Endothelial cell of umbilical vein (primary cell): ENCODE measurements around the gene CIBAR2. TPM values are rescaled to one million over a fixed set of nuclear protein-coding genes. Genes with fewer than 3 reads are reported as not detected.

ENCODE experiments used
- BruUV-seq: library from RNA; stranded (reverse); fragments of 400-500 nt; replicated peaks from 2 replicates; lab custom pipeline; 2021; lab: Mats Ljungman, UMichigan
- CTCF ChIA-PET: fragments of 300-600, 350-600 bp; sonication (Branson Sonifier 250); formaldehyde crosslinking; loops from one replicate; lab custom pipeline; 2021; ENCODE audit warnings: antibody characterized with exemption, inconsistent platforms; lab: Charles Lee
- POLR2A ChIA-PET: fragments of 300-600, 350-600 bp; sonication (Branson Sonifier 250); formaldehyde crosslinking; loops from one replicate; lab custom pipeline; 2021; ENCODE audit warnings: antibody characterized with exemption, inconsistent platforms; lab: Charles Lee
- DNase-seq: peaks from one replicate; pipeline ENCODE4 v3.0.0-alpha.2; 2011; ENCODE audit warnings: low read depth, low spot score
- FAIRE-seq: peaks from 2 replicates; lab custom pipeline; 2011; peaks lifted over from hg19 to GRCh38; lab: Jason Lieb, UNC
- H2AFZ ChIP-seq: 2 replicates; pipeline ENCODE4 v1.6.0; 2012; ENCODE audit warnings: low read depth, low read length, control low read depth, inconsistent platforms
- H3K27ac ChIP-seq: 2 replicates; pipeline ENCODE4 v1.5.1; 2011; ENCODE audit warnings: low read depth, mild to moderate bottlenecking, control low read depth, low read length, moderate library complexity; ENCODE audit not compliant: insufficient read depth
- H3K27me3 ChIP-seq, 2 experiments: 2 replicates each; pipeline versions ENCODE4 v1.6.0 to v1.6.1; 2011; ENCODE audit warnings: low read length in 2 of 2, mixed read lengths in 1 of 2; ENCODE audit not compliant: control insufficient read depth in 2 of 2, insufficient read depth in 2 of 2
- H3K36me3 ChIP-seq, 2 experiments: 2 replicates in 1 of 2; 3 replicates in 1 of 2; pipeline ENCODE4 v1.5.1; 2011; ENCODE audit warnings: low read length in 2 of 2, mild to moderate bottlenecking in 1 of 2, moderate library complexity in 1 of 2; ENCODE audit not compliant: control insufficient read depth in 2 of 2, insufficient read depth in 2 of 2; ENCODE audit errors: extremely low read depth in 1 of 2
- H3K4me1 ChIP-seq: 3 replicates; pipeline ENCODE4 v1.5.1; 2011; ENCODE audit warnings: mild to moderate bottlenecking, low read length; ENCODE audit not compliant: control insufficient read depth, insufficient read depth; ENCODE audit errors: extremely low read depth
- H3K4me2 ChIP-seq: 2 replicates; pipeline ENCODE4 v1.6.1; 2011; ENCODE audit warnings: low read length, control low read depth, mixed read lengths; ENCODE audit not compliant: insufficient read depth
- H3K4me3 ChIP-seq, 3 experiments: fragments of 200-600 bp in 1 of 3; sonication (generic), shearing (Covaris generic) in 1 of 3; replicated peaks in 1 of 3; 2 replicates each; pipeline ENCODE4 v1.5.1; 2011 to 2016; ENCODE audit warnings: control low read depth in 3 of 3, low read length in 3 of 3, mild to moderate bottlenecking in 2 of 3, inconsistent platforms in 1 of 3, low read depth in 1 of 3, moderate library complexity in 1 of 3; ENCODE audit not compliant: insufficient read depth in 1 of 3
- H3K79me2 ChIP-seq: 2 replicates; pipeline ENCODE4 v1.6.0; 2012; ENCODE audit warnings: low read length, inconsistent platforms; ENCODE audit not compliant: control insufficient read depth, insufficient read depth
- H3K9ac ChIP-seq: replicated peaks from 2 replicates; pipeline ENCODE3; 2011; ENCODE audit warnings: low read length, control low read depth; ENCODE audit not compliant: insufficient read depth; ENCODE audit errors: extremely low read depth
- H3K9me1 ChIP-seq: replicated peaks from 3 replicates; pipeline ENCODE4 v1.6.0; 2011; ENCODE audit warnings: mild to moderate bottlenecking, low read length; ENCODE audit not compliant: control insufficient read depth, insufficient read depth; ENCODE audit errors: extremely low read depth
- H3K9me3 ChIP-seq: replicated peaks from 2 replicates; pipeline ENCODE4 v1.5.1; 2012; ENCODE audit warnings: low read length, inconsistent platforms; ENCODE audit not compliant: control insufficient read depth, insufficient read depth
- H4K20me1 ChIP-seq: replicated peaks from 2 replicates; pipeline ENCODE3; 2011; ENCODE audit warnings: mild to moderate bottlenecking, low read length; ENCODE audit not compliant: control insufficient read depth, insufficient read depth; ENCODE audit errors: extremely low read depth
- EZH2 ChIP-seq: IDR thresholded peaks from 2 replicates; pipeline ENCODE4 v1.6.1; 2012; ENCODE audit warnings: borderline replicate concordance, low read depth, mild to moderate bottlenecking, moderate library complexity, low read length, inconsistent platforms; ENCODE audit not compliant: severe bottlenecking
- FOS ChIP-seq: IDR thresholded peaks from 2 replicates; pipeline ENCODE4 v1.6.1; 2011; ENCODE audit warnings: mild to moderate bottlenecking, low read length, moderate library complexity, borderline replicate concordance; ENCODE audit not compliant: insufficient read depth
- GATA2 ChIP-seq: IDR thresholded peaks from 2 replicates; pipeline ENCODE4 v1.7.0; 2011; ENCODE audit warnings: low read depth, mild to moderate bottlenecking, moderate library complexity, mixed read lengths, low read length; ENCODE audit not compliant: insufficient read length, insufficient read depth
- JUN ChIP-seq: IDR thresholded peaks from 2 replicates; pipeline ENCODE4 v1.6.1; 2011; ENCODE audit warnings: borderline replicate concordance, low read depth; ENCODE audit not compliant: insufficient read length, insufficient read depth
- MYC ChIP-seq: IDR thresholded peaks from one replicate; pipeline ENCODE4 v1.6.1; 2011; ENCODE audit warnings: mild to moderate bottlenecking, low read depth, low read length
- POLR2A ChIP-seq: IDR thresholded peaks from 2 replicates; pipeline ENCODE4 v1.6.1; 2012; ENCODE audit warnings: low read depth, mild to moderate bottlenecking, control low read depth, low read length
- POLR2AphosphoS5 ChIP-seq: IDR thresholded peaks from 2 replicates; pipeline ENCODE4 v1.6.1; 2012; ENCODE audit warnings: low read depth, mild to moderate bottlenecking, control low read depth, low read length, moderate library complexity; ENCODE audit not compliant: insufficient read depth
- dilution Hi-C: fragments of 300-500 bp; cut with MboI; formaldehyde crosslinking; loops from one replicate; pipeline ENCODE4 v1.15.0; 2019; ENCODE audit warnings: low sequenced_read_pairs; ENCODE audit not compliant: extremely low pct_ligation_motif_present
- intact Hi-C: fragments of 100-400 bp; cut with micrococcal nuclease; formaldehyde crosslinking; loops from one replicate; pipeline ENCODE4 v1.10.0; 2022
- polyA plus RNA-seq, 4 experiments: library from polyadenylated mRNA; depleted of rRNA in 3 of 4; stranded (reverse) in 3 of 4; unstranded in 1 of 4; fragments of >200 nt; gene quantifications; 2 replicates each; pipeline versions ENCODE4 v1.2.1 to v1.2.3, GENCODE V29; 2011 to 2012; ENCODE audit warnings: missing spikeins in 1 of 4
- total RNA-seq: library from RNA; stranded (reverse); gene quantifications from 2 replicates; pipeline ENCODE4 v1.2.3, GENCODE V29; 2021
- TF ChIP-seq, protein P1 (sequence below): IDR thresholded peaks from 2 replicates; pipeline ENCODE4 v1.6.1; 2011; ENCODE audit not compliant: insufficient read depth, insufficient read length
- TF ChIP-seq, protein P2 (sequence below), 2 donors: IDR thresholded peaks; 1 replicate in 1 of 2; 2 replicates in 1 of 2; pipeline ENCODE4 v1.5.1; 2011; ENCODE audit warnings: low read length in 2 of 2, mild to moderate bottlenecking in 2 of 2, moderate library complexity in 2 of 2, control low read depth in 1 of 2, inconsistent platforms in 1 of 2, low read depth in 1 of 2; ENCODE audit not compliant: insufficient read depth in 1 of 2; ENCODE audit errors: extremely low read depth in 1 of 2

Gene CIBAR2
- total and polyA plus RNA-seq, 2 donors (not counting 3 experiments of a cell fraction or from before 2014, with no cell fraction given): 0.07 TPM; not detected in 1

DNA sequence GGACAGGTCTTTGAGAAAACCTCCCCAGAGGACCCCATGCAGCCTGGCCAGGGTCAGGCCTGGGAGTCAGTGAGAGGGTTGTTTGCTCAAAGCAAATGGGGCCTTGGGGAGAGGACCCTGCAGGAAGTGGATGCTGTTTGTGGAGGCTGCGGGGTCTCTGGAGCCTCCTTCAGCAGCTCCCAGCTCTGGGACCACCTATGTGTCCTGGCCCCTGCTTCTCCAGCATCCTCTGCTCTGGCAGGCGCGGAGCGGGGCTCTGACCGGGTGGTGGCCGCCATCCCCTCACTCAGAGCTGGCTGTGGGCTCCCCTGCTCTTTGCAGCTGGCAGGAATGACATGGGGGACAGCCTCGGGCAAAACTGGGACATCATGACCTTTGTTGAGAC lies 29.8 kb upstream of the CIBAR2 start:
- no peak overlapping the region for H2AFZ ChIP-seq
- H3K36me3 ChIP-seq: no peaks in the 10 kb centered on the region
- intact Hi-C loops (no loop called here), dilution Hi-C loops (no loop called here)
- no peak overlapping the region for H3K27ac ChIP-seq
- H3K9ac ChIP-seq: no peak overlapping the region
- FAIRE-seq (no peak), DNase-seq (no peak)
- H3K9me1 ChIP-seq: no peaks in the 10 kb centered on the region
- no peaks in the 10 kb centered on the region for H3K9me3 ChIP-seq
- H3K4me2 ChIP-seq: no peak overlapping the region
- no peaks in the 10 kb centered on the region for H4K20me1 ChIP-seq
- no peaks in the 10 kb centered on the region for H3K27me3 ChIP-seq
- TF ChIP-seq JUN: no peak
- TF ChIP-seq GATA2: no peak
- no peak for TF ChIP-seq EZH2
- TF ChIP-seq MYC: no peak
- TF ChIP-seq FOS: no peak
- no peak for TF ChIP-seq POLR2A
- TF ChIP-seq, protein P1, sequence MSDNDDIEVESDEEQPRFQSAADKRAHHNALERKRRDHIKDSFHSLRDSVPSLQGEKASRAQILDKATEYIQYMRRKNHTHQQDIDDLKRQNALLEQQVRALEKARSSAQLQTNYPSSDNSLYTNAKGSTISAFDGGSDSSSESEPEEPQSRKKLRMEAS: no peak
- TF ChIP-seq POLR2AphosphoS5: no peak
- TF ChIP-seq, protein P2, sequence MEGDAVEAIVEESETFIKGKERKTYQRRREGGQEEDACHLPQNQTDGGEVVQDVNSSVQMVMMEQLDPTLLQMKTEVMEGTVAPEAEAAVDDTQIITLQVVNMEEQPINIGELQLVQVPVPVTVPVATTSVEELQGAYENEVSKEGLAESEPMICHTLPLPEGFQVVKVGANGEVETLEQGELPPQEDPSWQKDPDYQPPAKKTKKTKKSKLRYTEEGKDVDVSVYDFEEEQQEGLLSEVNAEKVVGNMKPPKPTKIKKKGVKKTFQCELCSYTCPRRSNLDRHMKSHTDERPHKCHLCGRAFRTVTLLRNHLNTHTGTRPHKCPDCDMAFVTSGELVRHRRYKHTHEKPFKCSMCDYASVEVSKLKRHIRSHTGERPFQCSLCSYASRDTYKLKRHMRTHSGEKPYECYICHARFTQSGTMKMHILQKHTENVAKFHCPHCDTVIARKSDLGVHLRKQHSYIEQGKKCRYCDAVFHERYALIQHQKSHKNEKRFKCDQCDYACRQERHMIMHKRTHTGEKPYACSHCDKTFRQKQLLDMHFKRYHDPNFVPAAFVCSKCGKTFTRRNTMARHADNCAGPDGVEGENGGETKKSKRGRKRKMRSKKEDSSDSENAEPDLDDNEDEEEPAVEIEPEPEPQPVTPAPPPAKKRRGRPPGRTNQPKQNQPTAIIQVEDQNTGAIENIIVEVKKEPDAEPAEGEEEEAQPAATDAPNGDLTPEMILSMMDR (IDR thresholded peaks at IDR 0.05; ENCODE audit: extremely low read depth in 1 of 2, insufficient read depth in 1 of 2, low read depth in 1 of 2, low read length in 2 of 2): no peak
- POLR2A ChIA-PET: no interaction called here
- no peaks in the 10 kb centered on the region for H3K79me2 ChIP-seq
- H3K4me1 ChIP-seq: peaks cover 29% of the 10 kb centered on the region
- no peak overlapping the region for H3K4me3 ChIP-seq
- CTCF ChIA-PET: interaction anchor here (1.1 to 3.1 kb wide), 2 partner anchors 16 to 27 kb away, joined by 3 to 9 read pairs; no protein-coding TSS in a partner anchor
- no TSS peak for BruUV-seq
